Naive thymus-derived CD8-positive, alpha-beta T cell (primary cell): ENCODE results near the gene LAIR2. TPM values are rescaled to one million over a fixed set of nuclear protein-coding genes. Genes with fewer than 3 reads are reported as not detected.
"Not testable (repeated sequence)": the region's sequence is repeated elsewhere in the genome, so short reads cannot be mapped to it uniquely, and the experiment has no call there.

Experiments
- ATAC-seq, 2 donors: fragments of 150-1000 bp; cut with Tn5 transposase in 1 of 2; sonication (Bioruptor Pico), chemical (Tn5 transposase) in 1 of 2; 1 replicate in 1 of 2; 2 replicates in 1 of 2; pipeline ENCODE4 v1.10.0; 2021; ENCODE audit warnings: mild to moderate bottlenecking in 2 of 2, moderate library complexity in 2 of 2
- POLR2A ChIA-PET: fragments of 350-600 bp; sonication (Branson Sonifier 250); formaldehyde crosslinking; loops from one replicate; lab custom pipeline; 2021; ENCODE audit warnings: antibody characterized with exemption; lab: Charles Lee
- DNase-seq, 10 donors: peaks; one replicate each; pipeline versions ENCODE4 v3.0.0 to v3.0.0-alpha.2; 2020 to 2022
- H3K27ac Mint-ChIP-seq, 10 donors: one replicate each; pipeline ENCODE4 v1.8.0; 2020 to 2022; ENCODE audit warnings: mild to moderate bottlenecking in 10 of 10, mixed read lengths in 10 of 10, moderate library complexity in 4 of 10, inconsistent platforms in 1 of 10
- H3K27me3 Mint-ChIP-seq, 5 donors: one replicate each; pipeline ENCODE4 v1.8.0; 2021 to 2022; ENCODE audit warnings: mixed read lengths in 5 of 5
- H3K36me3 Mint-ChIP-seq, 3 donors: one replicate each; pipeline ENCODE4 v1.8.0; 2020 to 2022; ENCODE audit warnings: mixed read lengths in 3 of 3, mild to moderate bottlenecking in 2 of 3, inconsistent platforms in 1 of 3
- H3K4me1 Mint-ChIP-seq, 4 donors: one replicate each; pipeline ENCODE4 v1.8.0; 2021 to 2022; ENCODE audit warnings: mixed read lengths in 4 of 4
- H3K4me3 Mint-ChIP-seq, 10 donors: one replicate each; pipeline ENCODE4 v1.8.0; 2020 to 2022; ENCODE audit warnings: mild to moderate bottlenecking in 10 of 10, mixed read lengths in 10 of 10, moderate library complexity in 6 of 10, inconsistent platforms in 1 of 10
- H3K9me3 Mint-ChIP-seq, 9 donors: one replicate each; pipeline ENCODE4 v1.8.0; 2020 to 2022; ENCODE audit warnings: mixed read lengths in 9 of 9, mild to moderate bottlenecking in 3 of 9, inconsistent platforms in 1 of 9, moderate library complexity in 1 of 9
- polyA plus RNA-seq, 3 donors: library from polyadenylated mRNA; unstranded; fragments of 300-500 nt; fragmentation: Illumina TruSeq; gene quantifications; one replicate each; pipeline ENCODE4 v1.2.3, GENCODE V29; 2021
- total RNA-seq, 8 experiments: library from RNA in 2 of 8; stranded (reverse) in 2 of 8; gene quantifications; one replicate each; pipeline ENCODE4 v1.2.3 and lab custom pipeline; 2021 to 2026

Gene LAIR2
- total and polyA plus RNA-seq, 5 experiments from 2014 or later = 1.8 to 17.2 TPM; not detected in 3

DNA sequence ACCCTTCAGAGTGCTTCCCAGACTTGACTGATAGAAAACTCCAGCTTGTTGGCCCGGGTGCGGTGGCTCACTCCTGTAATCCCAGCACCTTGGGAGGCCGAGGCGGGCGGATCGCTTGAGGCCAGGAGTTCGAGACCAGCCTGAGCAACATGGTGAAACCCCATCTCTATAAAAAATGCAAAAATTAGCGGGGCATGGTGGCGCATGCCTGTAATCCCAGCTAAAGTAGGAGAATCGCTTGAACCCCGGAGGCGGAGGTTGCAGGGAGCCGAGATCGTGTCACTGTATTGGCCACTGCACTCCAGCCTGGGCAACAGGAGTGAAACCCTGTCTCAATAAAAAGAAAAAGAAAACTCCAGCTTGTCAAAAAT is 36.5 kb upstream of the LAIR2 start:
- DNase-seq, H3K9me3 Mint-ChIP-seq, ATAC-seq, H3K36me3 Mint-ChIP-seq: not testable (repeated sequence)
- POLR2A ChIA-PET = interaction anchor here (1.2 to 2.3 kb wide), 2 partner anchors 10 to 17 kb away, joined by 3 to 10 read pairs; partner anchors contain the start of gene LENG8
- Mint-ChIP-seq H3K27ac (peak overlapping the region in 1 of 10 donors; percentile 57), H3K27me3 (peaks cover 20 to 27% (median 25%) of the 10 kb centered on the region in 5 donors), H3K4me3 (peak overlapping the region; percentile 49 to 82 (median 66)), H3K4me1 (peaks cover 16 to 32% (median 25%) of the 10 kb centered on the region in 4 donors)

DNA sequence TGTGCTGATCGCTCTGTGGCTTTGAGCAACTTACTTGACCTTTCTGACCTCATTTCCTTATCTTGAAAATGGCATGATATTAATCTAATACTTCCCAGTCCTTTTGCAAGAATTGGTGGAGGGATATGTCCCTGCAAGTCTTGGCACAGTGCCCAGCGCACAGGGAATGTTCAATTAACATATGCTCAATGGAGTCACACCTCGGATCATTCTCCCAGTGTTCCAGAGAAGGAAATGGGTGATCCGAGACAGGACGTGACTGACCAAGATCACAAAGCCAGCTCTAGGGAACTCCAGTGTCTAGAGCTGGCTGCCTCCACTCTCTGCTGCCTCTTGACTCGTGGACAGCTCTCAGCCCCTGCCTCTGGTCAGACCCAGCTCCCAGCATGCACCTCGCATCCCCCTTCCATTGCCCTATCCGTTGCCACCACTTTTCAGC is 33.1 kb upstream of the LAIR2 start:
- ATAC-seq (no peak), DNase-seq (no peak)
- H3K4me1 Mint-ChIP-seq = peaks cover 8 to 24% (median 16%) of the 10 kb centered on the region in 4 donors
- H3K36me3 Mint-ChIP-seq = no peaks in the 10 kb centered on the region
- peaks cover 25 to 50% (median 34%) of the 10 kb centered on the region in 5 donors for H3K27me3 Mint-ChIP-seq
- POLR2A ChIA-PET = no interaction called here
- H3K4me3 Mint-ChIP-seq = no peak overlapping the region
- H3K27ac Mint-ChIP-seq = no peak overlapping the region
- peaks cover 0 to 5% (median 0%) of the 10 kb centered on the region in 9 donors for H3K9me3 Mint-ChIP-seq

GRCh38 chr19:54470276-54470887 is 32.2 kb upstream of the LAIR2 start:
- Mint-ChIP-seq H3K27ac (peak overlapping the region in 1 of 10 donors; percentile 68), H3K27me3 (peaks cover 25 to 58% (median 39%) of the 10 kb centered on the region in 5 donors), H3K4me3 (peak overlapping the region in 2 of 10 donors; percentile 26 to 30), H3K9me3 (peaks cover 0 to 5% (median 0%) of the 10 kb centered on the region in 9 donors), H3K36me3 (no peaks in the 10 kb centered on the region), H3K4me1 (peaks cover 7 to 24% (median 14%) of the 10 kb centered on the region in 4 donors)
- POLR2A ChIA-PET = no interaction called here
- ATAC-seq (no peak), DNase-seq (no peak)

DNA sequence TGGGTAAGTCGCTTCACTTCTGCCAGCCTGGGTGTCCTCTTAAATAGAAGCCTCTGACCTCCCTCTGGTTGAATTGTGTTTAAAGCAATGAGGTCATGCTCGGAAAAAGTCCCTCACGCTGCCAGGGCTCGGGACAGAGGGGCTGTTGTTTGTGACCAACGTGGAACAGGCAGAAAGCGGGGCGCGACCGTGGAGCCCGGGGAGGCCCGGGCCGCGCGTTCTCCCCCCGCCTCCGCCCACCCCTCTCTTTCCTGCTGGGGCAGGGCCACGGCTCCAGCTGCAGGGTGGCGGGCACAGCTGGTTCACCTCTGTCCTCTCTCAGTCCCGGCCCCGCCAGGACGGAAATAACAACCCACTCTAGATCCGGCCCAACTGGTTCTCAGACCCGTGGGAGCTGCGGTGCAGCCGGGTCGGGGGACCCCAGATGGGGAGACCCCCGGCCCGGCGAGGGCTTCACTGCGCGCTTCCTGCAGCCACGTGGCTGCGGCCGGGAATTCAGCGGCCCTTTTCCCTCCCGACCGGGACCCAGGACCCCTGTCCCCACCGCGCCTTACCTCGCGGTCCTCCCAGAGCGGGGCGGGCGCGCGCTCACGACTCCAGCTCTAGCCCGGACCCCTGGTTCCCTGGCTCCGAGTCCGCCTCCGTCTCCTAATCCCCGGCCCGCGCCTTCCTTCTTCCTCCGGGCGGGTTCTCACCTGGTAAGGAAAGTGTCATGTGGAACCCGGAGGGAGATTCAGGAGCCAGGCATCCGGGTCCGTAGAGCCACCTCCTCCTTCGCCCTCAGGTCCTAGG is 31.4 kb upstream of the LAIR2 start:
- POLR2A ChIA-PET = no interaction called here
- H3K9me3 Mint-ChIP-seq = peaks cover 0 to 5% (median 0%) of the 10 kb centered on the region in 9 donors
- H3K27me3 Mint-ChIP-seq = peaks cover 25 to 59% (median 39%) of the 10 kb centered on the region in 5 donors
- H3K36me3 Mint-ChIP-seq = no peaks in the 10 kb centered on the region
- no peak overlapping the region for H3K27ac Mint-ChIP-seq
- ATAC-seq (peak; percentile 29 to 56), DNase-seq (no peak)
- peak overlapping the region in 3 of 10 donors; percentile 36 to 69 (median 50) for H3K4me3 Mint-ChIP-seq
- H3K4me1 Mint-ChIP-seq = peaks cover 7 to 24% (median 14%) of the 10 kb centered on the region in 4 donors

- POLR2A ChIA-PET = interaction anchor here (0.9 kb wide), 1 partner anchor 24 kb away, joined by 3 read pairs; the partner anchor contains the start of gene LENG8
- Mint-ChIP-seq H3K27ac (peak within 1 kb of the TSS in 3 of 10 donors; percentile 25 to 77 (median 37)), H3K4me3 (peak within 1 kb of the TSS in 2 of 10 donors; percentile 23 to 39), H3K36me3 (no peaks in the 10 kb centered on the region), H3K9me3 (no peaks in the 10 kb centered on the region), H3K27me3 (peaks cover 26 to 80% (median 53%) of the 10 kb centered on the region in 5 donors), H3K4me1 (peaks cover 7 to 24% (median 14%) of the 10 kb centered on the region in 4 donors)
- DNase-seq (no peak), ATAC-seq (peak; percentile 35 to 69)
These were observed 29.4 kb upstream of the LAIR2 start, which contains the start of gene CDC42EP5 for GRCh38 chr19:54473071-54473891. TSS of gene CDC42EP5 (minus strand) at chr19:54473296. CDS start at chr19:54465547, 7,749 bp downstream.

- DNase-seq = no peak
- Mint-ChIP-seq H3K4me1 (peaks cover 9 to 24% (median 16%) of the 10 kb centered on the region in 4 donors), H3K27me3 (peaks cover 29 to 82% (median 51%) of the 10 kb centered on the region in 5 donors), H3K9me3 (no peaks in the 10 kb centered on the region), H3K27ac (peak overlapping the region in 1 of 10 donors; percentile 37), H3K4me3 (no peak overlapping the region), H3K36me3 (no peaks in the 10 kb centered on the region)
- POLR2A ChIA-PET = interaction anchor here (0.7 to 0.9 kb wide), 2 partner anchors 13 to 25 kb away, joined by 3 read pairs; partner anchors contain the start of gene LENG8
- no peak for ATAC-seq
These were observed 28.7 kb upstream of the LAIR2 start for GRCh38 chr19:54473892-54474372.

GRCh38 chr19:54475706-54476105 is 26.9 kb upstream of the LAIR2 start:
- Mint-ChIP-seq H3K27ac (no peak overlapping the region), H3K9me3 (no peaks in the 10 kb centered on the region), H3K4me3 (no peak overlapping the region), H3K36me3 (no peaks in the 10 kb centered on the region), H3K27me3 (peaks cover 13 to 77% (median 39%) of the 10 kb centered on the region in 5 donors), H3K4me1 (peaks cover 5 to 15% (median 11%) of the 10 kb centered on the region in 4 donors)
- DNase-seq (no peak), ATAC-seq (no peak)
- POLR2A ChIA-PET = interaction anchor here (0.6 kb wide), 1 partner anchor 94 kb away, joined by 3 read pairs; no protein-coding TSS in a partner anchor

DNA sequence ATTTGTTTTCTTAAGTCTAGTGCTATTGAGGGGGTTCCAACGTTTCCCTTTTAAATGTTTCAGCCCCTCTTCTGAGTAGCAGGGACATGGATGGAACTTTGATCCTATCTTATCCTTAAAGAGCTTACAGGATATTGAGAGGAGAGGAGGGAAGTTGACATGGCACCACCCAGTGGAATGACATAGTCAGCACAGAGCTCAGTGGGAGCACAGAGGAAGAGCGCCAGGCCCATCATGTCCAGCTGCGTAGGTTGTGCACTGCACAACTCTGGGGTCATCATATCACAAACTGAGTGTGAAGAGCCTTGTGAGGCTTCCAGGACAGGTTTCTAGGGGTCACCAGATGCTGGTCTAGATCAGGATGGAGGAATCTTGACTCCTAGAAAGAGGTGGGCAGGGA is 25.0 kb upstream of the LAIR2 start:
- peaks cover 15 to 78% (median 44%) of the 10 kb centered on the region in 5 donors for H3K27me3 Mint-ChIP-seq
- no peak overlapping the region for H3K4me3 Mint-ChIP-seq
- H3K9me3 Mint-ChIP-seq = no peaks in the 10 kb centered on the region
- POLR2A ChIA-PET = no interaction called here
- DNase-seq (no peak), ATAC-seq (no peak)
- H3K27ac Mint-ChIP-seq = no peak overlapping the region
- peaks cover 5 to 21% (median 15%) of the 10 kb centered on the region in 4 donors for H3K4me1 Mint-ChIP-seq
- no peaks in the 10 kb centered on the region for H3K36me3 Mint-ChIP-seq

DNA sequence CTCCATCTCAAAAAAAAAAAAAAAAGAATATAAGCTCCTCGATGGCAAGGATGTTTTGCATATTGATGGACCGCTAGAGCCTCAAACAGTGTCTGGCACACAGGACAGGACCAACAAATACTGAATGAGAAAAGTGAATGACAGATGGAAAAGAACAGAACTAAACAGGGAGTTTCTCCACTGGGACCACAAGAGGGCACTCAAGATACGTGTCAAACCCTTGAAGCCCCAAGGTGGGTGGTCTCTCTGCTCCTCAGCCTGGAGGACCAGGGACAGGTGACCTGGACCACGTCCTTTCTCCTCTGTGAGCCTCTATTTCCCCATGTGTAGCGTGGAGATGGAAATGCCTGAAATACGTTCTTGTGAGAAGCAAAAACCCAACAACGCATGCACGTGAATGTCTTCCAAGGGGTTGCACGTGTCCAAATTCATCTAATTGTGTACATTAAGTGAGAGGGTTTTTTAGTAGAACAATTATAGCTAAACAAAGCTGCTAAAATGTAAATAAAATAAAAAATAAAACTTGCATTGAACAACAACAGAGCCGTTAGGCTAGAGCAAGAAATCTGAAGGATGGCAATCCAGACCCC is 23.9 kb upstream of the LAIR2 start:
- no peaks in the 10 kb centered on the region for H3K36me3 Mint-ChIP-seq
- peak; percentile 35 to 40 for ATAC-seq

DNA sequence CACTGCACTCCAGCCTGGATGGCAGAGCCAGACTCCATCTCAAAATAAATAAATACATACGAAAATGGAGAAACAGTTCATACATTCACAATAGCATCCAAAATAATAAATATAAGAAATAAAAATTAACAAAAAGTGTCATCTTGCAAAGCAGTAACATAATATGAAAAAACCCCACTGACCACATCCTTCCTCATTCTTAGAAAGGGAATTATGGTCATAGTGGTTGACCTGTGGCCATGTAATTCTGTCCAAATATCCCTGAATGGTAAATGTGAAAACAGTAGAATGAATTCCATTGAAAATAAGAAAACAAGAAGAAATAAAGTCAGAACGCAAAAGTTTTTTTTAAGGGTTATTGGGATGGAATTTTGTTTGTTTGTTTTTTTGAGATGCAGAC is 22.6 kb upstream of the LAIR2 start:
- peaks cover 3 to 25% (median 12%) of the 10 kb centered on the region in 4 donors for H3K4me1 Mint-ChIP-seq
- no peak for DNase-seq
- H3K9me3 Mint-ChIP-seq = no peaks in the 10 kb centered on the region
- H3K27ac Mint-ChIP-seq = no peak overlapping the region
- H3K27me3 Mint-ChIP-seq = peaks cover 17 to 69% (median 44%) of the 10 kb centered on the region in 5 donors
- POLR2A ChIA-PET = no interaction called here
- H3K36me3 Mint-ChIP-seq = no peaks in the 10 kb centered on the region
- no peak overlapping the region for H3K4me3 Mint-ChIP-seq
- no peak for ATAC-seq

More for the DNA sequence above, 23.9 kb upstream of the LAIR2 start:
- peaks cover 11 to 69% (median 43%) of the 10 kb centered on the region in 5 donors for H3K27me3 Mint-ChIP-seq
- no peak overlapping the region for H3K4me3 Mint-ChIP-seq
- POLR2A ChIA-PET = no interaction called here
- peaks cover 4 to 25% (median 12%) of the 10 kb centered on the region in 4 donors for H3K4me1 Mint-ChIP-seq
- DNase-seq = peak in 2 of 10 donors; percentile 25 to 38
- no peak overlapping the region for H3K27ac Mint-ChIP-seq
- H3K9me3 Mint-ChIP-seq = no peaks in the 10 kb centered on the region

- peak in 1 of 2 donors; percentile 68 for ATAC-seq
- peak in 5 of 10 donors; percentile 25 to 67 (median 55) for DNase-seq
- Mint-ChIP-seq H3K27ac (no peak overlapping the region), H3K36me3 (no peaks in the 10 kb centered on the region), H3K4me3 (no peak overlapping the region), H3K9me3 (no peaks in the 10 kb centered on the region), H3K4me1 (peaks cover 3 to 25% (median 12%) of the 10 kb centered on the region in 4 donors), H3K27me3 (peaks cover 17 to 71% (median 45%) of the 10 kb centered on the region in 5 donors)
- POLR2A ChIA-PET = no interaction called here
These were observed 21.2 kb upstream of the LAIR2 start for GRCh38 chr19:54481326-54481930.
